HEK293T (cell line): ENCODE results near the gene NTN3.
"Not testable (repeated sequence)": the region's sequence is repeated elsewhere in the genome, so short reads cannot be mapped to it uniquely, and the experiment has no call there.

Source experiments
- CTCF ChIA-PET: fragments of 350-600 bp; formaldehyde crosslinking; extraction: SDS; loops from one replicate; lab custom pipeline; 2021; ENCODE audit warnings: antibody characterized with exemption, inconsistent platforms; lab: Yijun Ruan, JAX
- POLR2A ChIA-PET: fragments of 350-600 bp; formaldehyde crosslinking; extraction: SDS; loops from one replicate; lab custom pipeline; 2020; ENCODE audit warnings: antibody characterized with exemption, inconsistent platforms; lab: Yijun Ruan, JAX
- DNase-seq: peaks from one replicate; pipeline ENCODE4 v3.0.0; 2012; ENCODE audit warnings: mixed read lengths; ENCODE audit errors: extremely low spot score
- ARNT ChIP-seq: fragments of 450-650 bp; IDR thresholded peaks from 2 replicates; pipeline ENCODE4 v1.6.1; 2017; ENCODE audit warnings: mild to moderate bottlenecking
- BHLHE40 ChIP-seq: fragments of 450-650 bp; IDR thresholded peaks from 2 replicates; pipeline ENCODE4 v1.6.1; 2016; ENCODE audit warnings: mild to moderate bottlenecking, moderate library complexity, borderline replicate concordance
- CTBP1 ChIP-seq: fragments of 450-650 bp; IDR thresholded peaks from 2 replicates; pipeline ENCODE4 v1.6.1; 2016; ENCODE audit warnings: borderline replicate concordance
- ELF4 ChIP-seq: fragments of 450-650 bp; IDR thresholded peaks from 2 replicates; pipeline ENCODE4 v1.6.1; 2017; ENCODE audit warnings: antibody characterized with exemption
- FOXA1 ChIP-seq: fragments of 450-650 bp; IDR thresholded peaks from 2 replicates; pipeline ENCODE4 v1.6.1; 2016; ENCODE audit warnings: mild to moderate bottlenecking
- FOXK2 ChIP-seq: fragments of 450-650 bp; IDR thresholded peaks from 2 replicates; pipeline ENCODE4 v1.6.1; 2016; ENCODE audit warnings: mild to moderate bottlenecking
- FOXM1 ChIP-seq: fragments of 450-650 bp; IDR thresholded peaks from 2 replicates; pipeline ENCODE4 v1.6.1; 2017; ENCODE audit warnings: mild to moderate bottlenecking, borderline replicate concordance
- HDGF ChIP-seq: fragments of 450-650 bp; IDR thresholded peaks from 2 replicates; pipeline ENCODE4 v1.6.1; 2017; ENCODE audit warnings: antibody characterized with exemption, borderline replicate concordance
- L3MBTL2 ChIP-seq: fragments of 450-650 bp; conservative IDR thresholded peaks from 2 replicates; pipeline ENCODE4 v1.6.1; 2016; ENCODE audit warnings: mild to moderate bottlenecking
- LEF1 ChIP-seq: fragments of 450-650 bp; IDR thresholded peaks from 2 replicates; pipeline ENCODE4 v1.6.1; 2017; ENCODE audit warnings: mild to moderate bottlenecking, borderline replicate concordance
- NFRKB ChIP-seq: fragments of 450-650 bp; IDR thresholded peaks from 2 replicates; pipeline ENCODE4 v1.6.1; 2016; ENCODE audit warnings: mild to moderate bottlenecking, moderate library complexity
- PKNOX1 ChIP-seq: fragments of 450-650 bp; IDR thresholded peaks from 2 replicates; pipeline ENCODE4 v1.6.1; 2016
- SP1 ChIP-seq: fragments of 450-650 bp; IDR thresholded peaks from 2 replicates; pipeline ENCODE4 v1.6.1; 2017
- SUZ12 ChIP-seq: fragments of 450-650 bp; IDR thresholded peaks from 2 replicates; pipeline ENCODE4 v1.6.1; 2016; ENCODE audit warnings: mild to moderate bottlenecking
- TARDBP ChIP-seq: fragments of 450-650 bp; IDR thresholded peaks from 2 replicates; pipeline ENCODE4 v1.6.1; 2016
- ZNF384 ChIP-seq: fragments of 450-650 bp; IDR thresholded peaks from 2 replicates; pipeline ENCODE4 v1.6.1; 2016

Gene NTN3

GRCh38 chr16:2477327-2477726, 6.2 kb downstream of the NTN3 start:
- no peak for DNase-seq
- POLR2A ChIA-PET: interaction anchor here (0.9 to 1.8 kb wide), 3 partner anchors 8 to 11 kb away, joined by 3 to 6 read pairs (median 5); no protein-coding TSS in a partner anchor
- TF ChIP-seq FOXM1 (no peak), SUZ12 (no peak), PKNOX1 (no peak), ELF4 (no peak), L3MBTL2 (no peak), BHLHE40 (no peak), CTBP1 (no peak)
- CTCF ChIA-PET: no interaction called here

- ChIA-PET CTCF (no interaction called here), POLR2A (interaction anchor here (0.7 to 1.8 kb wide), 4 partner anchors 8 to 35 kb away, joined by 3 to 6 read pairs (median 5); partner anchors contain the start of gene ATP6V0C)
- no peak for DNase-seq
- TF ChIP-seq L3MBTL2: no peak
Measured at GRCh38 chr16:2478279-2478678, 7.2 kb downstream of the NTN3 start.

DNA sequence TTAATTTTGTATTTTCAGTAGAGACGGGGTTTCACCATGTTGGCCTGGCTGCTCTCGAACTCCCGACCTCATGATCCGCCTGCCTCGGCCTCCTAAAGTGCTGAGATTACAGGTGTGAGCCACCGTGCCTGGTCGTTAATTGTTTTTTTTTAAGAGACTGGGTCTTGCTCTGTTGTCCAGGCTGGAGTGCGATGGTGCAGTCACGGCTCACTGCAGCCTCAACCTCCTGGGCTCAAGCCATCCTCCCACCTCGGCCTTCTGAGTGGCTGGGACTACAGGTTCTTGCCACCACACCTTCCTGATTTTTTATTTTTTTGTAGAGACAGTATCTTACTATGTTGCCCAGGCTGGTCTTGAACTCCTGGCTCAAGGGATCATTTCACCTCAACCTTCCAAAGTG, 8.9 kb downstream of the NTN3 start:
- CTCF ChIA-PET, DNase-seq, POLR2A ChIA-PET: not testable (repeated sequence)

- ChIA-PET CTCF (interaction anchor here (1.5 kb wide), 1 partner anchor 20 kb away, joined by 3 read pairs; no protein-coding TSS in a partner anchor), POLR2A (interaction anchor here (0.7 kb wide), 1 partner anchor 10 kb away, joined by 3 read pairs; the partner anchor contains the start of gene NTN3)
- DNase-seq: no peak
- TF ChIP-seq FOXA1 (no peak), SP1 (no peak), FOXM1 (no peak), SUZ12 (no peak), LEF1 (no peak), FOXK2 (no peak), PKNOX1 (no peak), ELF4 (no peak), HDGF (no peak), L3MBTL2 (no peak), TARDBP (no peak), BHLHE40 (no peak), NFRKB (no peak), ARNT (no peak), CTBP1 (no peak), ZNF384 (no peak)
Measured at GRCh38 chr16:2480948-2481347, 9.9 kb downstream of the NTN3 start.

DNA sequence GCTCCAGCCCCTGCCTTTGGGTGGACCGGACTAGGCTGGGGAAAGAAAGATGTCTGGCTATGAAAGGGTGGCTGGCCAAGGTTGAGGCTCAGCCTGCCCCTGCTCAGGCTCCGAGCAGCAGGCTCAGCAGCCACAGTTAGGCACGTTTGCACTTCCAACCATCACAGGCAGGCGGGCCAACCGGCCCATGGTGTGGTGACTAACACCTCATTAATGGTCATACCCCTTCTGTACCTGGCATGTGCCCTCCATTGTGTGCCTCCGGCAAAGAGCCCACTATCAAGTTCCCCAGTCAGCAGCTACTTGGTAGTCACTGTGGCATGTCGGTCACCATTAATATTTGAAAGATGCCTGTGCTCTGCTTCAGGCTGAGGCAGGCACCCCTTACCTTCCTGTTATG, 10.6 kb downstream of the NTN3 start:
- CTCF ChIA-PET: interaction anchor here (1.5 kb wide), 1 partner anchor 20 kb away, joined by 3 read pairs; no protein-coding TSS in a partner anchor
- TF ChIP-seq BHLHE40 (no peak), SP1 (no peak), L3MBTL2 (no peak), ELF4 (no peak), TARDBP (no peak), LEF1 (no peak), ARNT (no peak), NFRKB (no peak), HDGF (no peak)
- DNase-seq: no peak
- POLR2A ChIA-PET: no interaction called here

DNA sequence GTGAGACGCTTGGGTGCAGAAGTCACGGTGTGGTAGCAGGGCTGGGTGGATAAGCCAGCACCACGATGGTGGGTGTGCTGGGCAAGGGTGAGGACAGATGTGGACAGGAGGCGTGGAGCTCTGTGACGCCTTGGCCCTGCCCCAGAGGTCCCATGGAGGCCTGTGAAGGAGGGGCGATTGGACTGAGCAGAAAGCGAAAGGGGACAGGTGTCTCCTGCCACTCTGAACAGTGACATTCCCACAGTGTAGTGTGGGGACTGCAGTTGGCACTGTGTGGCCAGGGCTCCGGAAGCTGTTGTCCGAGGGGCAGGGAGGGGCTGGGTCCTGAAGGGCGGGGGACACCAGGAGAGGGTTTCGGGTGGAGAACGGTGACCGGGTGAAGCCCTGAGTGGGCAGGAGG, 11.2 kb downstream of the NTN3 start:
- TF ChIP-seq ZNF384 (no peak), SP1 (no peak), L3MBTL2 (no peak), FOXA1 (no peak), CTBP1 (no peak), HDGF (no peak), BHLHE40 (no peak), PKNOX1 (no peak), LEF1 (no peak), FOXK2 (no peak), ARNT (no peak), NFRKB (no peak), TARDBP (no peak), SUZ12 (no peak), ELF4 (no peak), FOXM1 (no peak)
- DNase-seq: no peak
- POLR2A ChIA-PET: interaction anchor here (1.5 kb wide), 1 partner anchor 14 kb away, joined by 5 read pairs; no protein-coding TSS in a partner anchor
- CTCF ChIA-PET: interaction anchor here (1.5 kb wide), 1 partner anchor 19 kb away, joined by 3 read pairs; no protein-coding TSS in a partner anchor
